ENCODE data around the gene TACC3. TPM values are rescaled to one million over a fixed set of nuclear protein-coding genes. Genes with fewer than 3 reads are reported as not detected.

The TACC3 gene
- total RNA-seq, 2 donors from 2014 or later = 4.3 to 35.6 TPM

- H3K27ac ChIP-seq = no peak overlapping the region
- DNase-seq (ENCODE audit: low spot score) = no peak
- TF ChIP-seq POLR2AphosphoS5 (IDR thresholded peaks at IDR 0.05) (no peak), CTCF (IDR thresholded peaks at IDR 0.05) (no peak), POLR2A (IDR thresholded peaks at IDR 0.05) (no peak)
- H3K4me3 ChIP-seq = peak overlapping the region; percentile 9 to 13
- peaks cover 2% of the 10 kb centered on the region for H3K4me1 ChIP-seq (replicated peaks)
- H3K36me3 ChIP-seq = no peaks in the 10 kb centered on the region
- WGBS = 25% methylated on average over 27 of the region's 31 CpGs
- intact Hi-C loops (cut with DNase I) = loop anchor here (5.0 kb wide), 1 partner anchor 44 kb away; no protein-coding TSS in a partner anchor
- no peaks in the 10 kb centered on the region for H3K9me3 ChIP-seq
- no peaks in the 10 kb centered on the region for H3K27me3 ChIP-seq (replicated peaks; ENCODE audit: insufficient read depth)
Observed at GRCh38 chr4:1763070-1763549, 41.8 kb downstream of the TACC3 start.

GRCh38 chr4:1763550-1764080 lies 42.3 kb downstream of the TACC3 start:
- no peak for TF ChIP-seq POLR2A (IDR thresholded peaks at IDR 0.05)
- TF ChIP-seq POLR2AphosphoS5 (IDR thresholded peaks at IDR 0.05) = no peak
- no peak for TF ChIP-seq CTCF (IDR thresholded peaks at IDR 0.05)

GRCh38 chr4:1764670-1765069 lies 43.3 kb downstream of the TACC3 start:
- H3K36me3 ChIP-seq = no peaks in the 10 kb centered on the region
- H3K9me3 ChIP-seq = no peaks in the 10 kb centered on the region
- no peak for TF ChIP-seq CTCF (IDR thresholded peaks at IDR 0.05)
- TF ChIP-seq POLR2A (IDR thresholded peaks at IDR 0.05) = no peak
- no peak for TF ChIP-seq POLR2AphosphoS5 (IDR thresholded peaks at IDR 0.05)
- no peak overlapping the region for H3K4me3 ChIP-seq
- WGBS = 93% methylated on average over 9 of the region's 9 CpGs
- no peak overlapping the region for H3K27ac ChIP-seq
- H3K27me3 ChIP-seq (replicated peaks; ENCODE audit: insufficient read depth) = no peaks in the 10 kb centered on the region
- intact Hi-C loops (cut with DNase I) = loop anchor here (5.0 kb wide), 1 partner anchor 43 kb away; no protein-coding TSS in a partner anchor
- DNase-seq (ENCODE audit: low spot score) = no peak
- H3K4me1 ChIP-seq (replicated peaks) = peaks cover 2% of the 10 kb centered on the region

More at GRCh38 chr4:1763550-1764080, 42.3 kb downstream of the TACC3 start:
- no peaks in the 10 kb centered on the region for H3K27me3 ChIP-seq (replicated peaks; ENCODE audit: insufficient read depth)
- no peak overlapping the region for H3K27ac ChIP-seq
- DNase-seq (ENCODE audit: low spot score) = no peak
- 12% methylated on average over 30 of the region's 36 CpGs for WGBS
- H3K4me1 ChIP-seq (replicated peaks) = peaks cover 2% of the 10 kb centered on the region
- H3K9me3 ChIP-seq = no peaks in the 10 kb centered on the region
- intact Hi-C loops (cut with DNase I) = loop anchor here (5.0 kb wide), 1 partner anchor 44 kb away; no protein-coding TSS in a partner anchor
- no peaks in the 10 kb centered on the region for H3K36me3 ChIP-seq
- peak overlapping the region; percentile 9 to 13 for H3K4me3 ChIP-seq

- DNase-seq (ENCODE audit: low spot score) = no peak
- no peak overlapping the region for H3K4me3 ChIP-seq
- H3K27me3 ChIP-seq (replicated peaks; ENCODE audit: insufficient read depth) = peaks cover 3% of the 10 kb centered on the region
- no peak overlapping the region for H3K27ac ChIP-seq
- 89% methylated on average over 10 of the region's 10 CpGs for WGBS
- intact Hi-C loops (cut with DNase I) = no loop called here
- no peaks in the 10 kb centered on the region for H3K9me3 ChIP-seq
- H3K36me3 ChIP-seq = no peaks in the 10 kb centered on the region
- H3K4me1 ChIP-seq (replicated peaks) = peaks cover 2% of the 10 kb centered on the region
- TF ChIP-seq POLR2A (IDR thresholded peaks at IDR 0.05) (no peak), CTCF (IDR thresholded peaks at IDR 0.05) (no peak), POLR2AphosphoS5 (IDR thresholded peaks at IDR 0.05) (no peak)
Observed at GRCh38 chr4:1765409-1766072, 44.2 kb downstream of the TACC3 start.
